ENCODE data around the gene ZMYND12.

Gene ZMYND12

DNA sequence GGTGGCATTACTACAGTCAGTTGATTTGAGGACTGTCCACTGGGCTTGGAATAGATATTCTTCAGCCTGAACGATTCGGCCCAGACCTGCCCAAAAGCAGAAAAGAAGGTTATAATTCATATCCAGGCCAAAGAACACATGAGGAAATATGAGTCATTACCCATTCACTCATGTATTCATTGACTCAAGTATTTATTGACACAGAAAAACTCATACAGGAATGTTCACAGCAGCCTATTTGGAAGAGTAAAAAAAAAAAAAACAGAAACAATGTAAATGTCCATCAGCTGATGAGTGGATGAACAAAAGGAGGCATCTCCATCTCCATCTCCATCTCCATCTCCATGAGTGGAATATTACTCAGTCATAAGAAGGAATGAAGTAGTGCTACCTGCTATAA is 15.9 kb downstream of the ZMYND12 start:
- DNase-seq, result no peak

DNA sequence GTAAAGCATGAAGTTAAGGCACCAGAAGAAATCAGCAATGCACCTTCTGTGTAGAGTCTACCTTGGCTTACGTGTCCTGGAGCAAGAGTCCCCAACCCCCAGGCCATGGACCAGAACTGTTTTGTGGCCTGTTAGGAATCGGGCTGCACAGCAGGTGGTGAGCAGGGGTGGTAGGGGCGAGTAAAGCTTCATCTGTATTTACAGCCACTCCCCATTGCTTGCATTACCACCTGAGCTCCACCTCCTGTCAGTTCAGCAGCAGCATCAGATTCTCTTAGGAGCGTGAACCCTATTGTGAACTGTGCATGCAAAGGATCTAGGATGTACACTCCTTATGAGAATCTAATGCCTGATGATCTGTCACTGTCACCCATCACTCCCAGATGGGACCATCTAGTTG is 21.5 kb downstream of the ZMYND12 start:
- no peak for DNase-seq

DNA sequence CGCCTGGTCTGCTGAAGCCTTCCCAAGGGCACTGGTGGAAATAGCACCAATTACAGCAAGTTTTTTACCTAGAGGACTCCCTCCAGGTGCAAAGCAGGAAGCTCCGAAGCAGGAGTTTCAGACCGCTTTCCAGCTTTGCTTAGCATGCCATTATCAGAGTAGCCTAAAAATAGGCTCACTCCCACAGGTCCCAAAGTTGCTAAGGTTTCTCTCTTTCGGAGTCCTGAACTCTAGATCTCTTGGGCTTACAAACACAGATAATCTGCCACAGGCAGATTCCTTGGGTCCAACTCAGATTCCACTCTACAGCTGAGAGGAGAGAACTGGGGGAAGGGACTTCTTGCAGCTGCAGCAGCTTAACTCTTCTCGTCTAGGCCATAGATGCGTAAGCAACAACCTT is 22.5 kb downstream of the ZMYND12 start:
- no peak for DNase-seq

DNA sequence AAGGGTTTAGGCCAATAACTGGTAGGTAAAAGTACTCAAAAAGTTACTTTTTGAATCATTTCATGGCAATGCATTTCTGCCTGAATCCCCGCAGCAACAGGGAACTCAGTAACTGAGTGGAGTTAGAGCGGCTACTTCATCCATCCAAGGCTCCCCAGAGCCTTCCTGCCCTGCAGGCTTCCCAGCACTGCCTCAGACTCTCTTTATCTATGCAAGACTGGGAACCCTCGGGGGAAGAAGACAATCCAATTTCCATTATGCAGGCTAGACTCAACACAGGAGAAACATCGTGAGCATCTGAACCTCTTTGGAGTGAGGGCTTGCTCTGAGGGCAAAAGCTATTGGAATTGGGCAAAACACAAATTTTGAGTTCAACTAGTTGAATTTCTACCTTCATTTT is 23.1 kb downstream of the ZMYND12 start:
- no peak for DNase-seq

DNA sequence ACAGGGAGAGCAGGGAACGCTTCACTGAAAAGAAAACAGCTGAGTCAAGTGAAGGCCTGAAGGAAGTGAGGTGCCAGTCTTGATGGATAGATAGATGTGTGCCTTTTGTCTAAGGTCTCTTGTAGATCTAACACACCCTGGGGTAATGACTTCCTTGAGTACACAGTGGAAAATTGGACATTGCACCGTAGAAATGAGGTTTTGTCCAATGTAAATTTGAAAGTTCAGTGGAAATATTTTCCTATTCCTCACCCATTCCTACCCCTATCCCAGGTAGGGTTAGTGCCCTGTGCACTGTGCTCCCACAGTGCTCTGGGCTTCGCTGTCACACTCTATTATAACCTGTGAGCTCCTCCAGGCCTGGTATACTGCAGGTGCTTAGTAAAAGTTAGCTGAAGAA is 24.3 kb downstream of the ZMYND12 start:
- DNase-seq, result no peak

DNA sequence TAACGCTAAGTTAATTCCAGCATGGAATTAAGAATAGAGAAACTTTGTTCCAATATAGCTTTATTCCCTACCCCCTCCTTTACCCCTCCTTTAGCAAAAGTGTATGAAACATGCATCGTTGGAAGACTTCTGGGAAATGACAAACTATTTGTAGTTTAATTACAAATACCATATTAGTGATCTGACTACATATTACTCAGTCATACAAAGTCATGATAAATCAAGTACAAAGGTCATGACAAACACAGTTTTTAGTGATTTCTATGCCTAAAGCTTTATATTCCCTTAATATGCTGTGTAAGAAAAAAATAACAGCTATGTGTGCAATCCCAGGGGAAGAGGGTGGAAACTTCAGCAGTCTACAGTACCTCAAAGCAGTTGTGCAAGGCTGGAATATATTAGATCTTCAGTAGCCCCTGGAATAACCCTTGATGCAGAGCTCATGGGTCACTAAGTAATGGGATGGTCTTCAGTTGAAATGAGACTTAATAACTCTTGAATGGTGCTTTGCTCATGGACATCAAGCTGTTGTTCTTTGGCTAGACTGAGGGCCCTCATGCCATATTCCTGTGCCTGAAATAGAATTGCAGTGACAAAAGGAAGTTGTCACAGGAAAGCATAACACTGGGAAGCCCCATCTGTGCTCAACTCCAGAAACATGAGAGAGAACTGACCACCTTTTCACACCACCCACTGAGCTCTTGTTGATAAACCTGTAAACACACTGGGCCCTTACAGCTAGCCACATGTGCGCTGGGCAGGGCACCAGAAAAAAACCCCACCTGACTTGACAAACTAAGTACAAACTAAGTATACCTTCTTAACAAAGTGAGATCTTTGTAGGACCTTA is 25.3 kb downstream of the ZMYND12 start:
- no peak for DNase-seq

DNA sequence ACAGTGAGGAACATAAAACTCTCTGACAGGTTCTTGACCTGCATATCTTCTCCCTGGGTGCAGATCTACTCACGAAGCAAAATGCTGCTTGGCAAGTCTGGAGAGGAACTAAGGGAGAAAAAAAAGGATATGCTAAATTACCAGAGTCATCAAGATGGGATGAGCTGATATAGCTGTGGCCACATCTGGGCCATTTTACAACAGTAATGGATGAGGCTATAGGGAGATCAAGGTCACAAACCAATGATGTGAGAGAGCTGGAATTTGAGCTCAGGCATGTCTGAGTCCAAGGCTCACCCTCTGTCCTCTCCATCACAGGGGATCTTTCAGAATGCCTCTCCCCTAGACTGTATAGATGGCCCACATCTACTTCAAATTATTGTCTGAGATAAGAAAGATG is 26.2 kb downstream of the ZMYND12 start:
- no peak for DNase-seq

DNA sequence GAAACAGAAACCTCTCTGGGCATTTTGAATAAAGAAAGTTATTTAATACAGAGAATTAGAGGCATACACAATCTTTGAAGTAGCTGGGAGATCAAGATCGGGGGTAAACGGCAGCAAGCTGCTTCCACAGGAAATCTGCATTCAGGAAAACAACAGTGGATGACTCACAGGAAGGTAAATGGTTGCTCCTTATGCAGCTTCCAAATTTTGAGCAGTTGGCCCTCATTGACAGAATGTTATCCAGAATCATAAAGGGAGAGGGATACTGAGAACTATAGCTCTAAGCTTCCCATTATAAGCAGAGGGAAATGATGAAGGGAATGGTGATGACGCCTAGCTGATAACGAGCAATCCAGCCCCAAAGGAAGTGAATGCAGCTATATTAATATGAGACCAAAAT is 28.6 kb downstream of the ZMYND12 start:
- DNase-seq, result no peak

DNA sequence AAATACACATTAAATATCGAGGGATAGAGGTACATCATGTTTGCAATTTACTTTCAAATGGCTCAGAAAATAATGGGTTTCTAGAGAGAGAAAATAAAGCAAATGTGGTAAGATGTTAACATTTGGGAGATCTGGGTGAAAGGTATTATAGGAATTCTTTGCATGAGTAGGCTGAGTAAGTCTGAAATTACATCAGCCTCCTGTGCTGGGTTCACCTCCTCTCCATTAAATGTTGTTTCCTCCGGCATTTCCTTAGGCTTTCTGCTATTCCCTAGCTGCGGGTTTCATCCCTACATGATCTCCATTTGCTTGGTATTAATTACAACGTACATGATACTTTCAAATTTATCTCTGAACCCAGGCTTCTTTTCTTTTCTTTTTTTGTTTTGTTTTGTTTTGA is 31.6 kb downstream of the ZMYND12 start:
- no peak for DNase-seq

DNA sequence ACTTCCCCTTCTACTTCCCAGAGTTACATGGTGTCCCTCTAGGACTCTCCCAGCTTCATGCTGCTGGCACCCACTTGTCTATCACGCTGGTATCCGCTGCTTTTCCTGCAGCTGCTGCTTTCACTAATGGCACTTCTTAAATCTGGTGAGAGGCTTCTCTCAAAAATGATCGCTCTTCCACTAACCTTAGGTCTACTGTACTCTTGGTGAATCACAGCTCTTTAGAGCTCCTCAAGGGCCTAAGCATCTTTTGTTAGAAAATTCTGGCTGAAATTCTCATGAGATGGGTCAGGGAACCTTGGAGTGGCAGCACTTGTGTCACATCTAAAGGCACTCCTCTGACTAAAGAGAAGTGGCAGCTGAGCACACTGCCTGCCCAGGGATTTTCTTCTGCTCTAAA is 32.1 kb downstream of the ZMYND12 start:
- DNase-seq, result no peak

DNA sequence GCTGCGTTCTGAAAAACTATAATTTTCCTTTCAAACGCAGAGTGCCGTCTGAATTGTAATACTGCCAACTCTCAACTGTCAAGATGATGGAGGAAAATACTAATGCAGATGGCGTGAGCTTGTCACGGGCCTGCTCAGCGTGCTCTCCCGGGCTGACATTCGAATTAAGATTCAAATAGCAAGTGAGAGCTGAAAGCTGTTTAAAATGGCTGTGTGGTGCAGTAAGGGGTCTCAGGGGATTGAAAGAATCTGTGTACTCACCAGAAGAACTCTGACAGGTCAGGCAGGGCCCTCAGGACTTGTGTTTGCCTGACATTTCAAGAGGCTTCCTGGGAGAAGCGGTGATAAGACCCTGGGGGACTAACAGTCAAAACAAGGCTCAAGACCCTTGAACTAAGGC is 33.1 kb downstream of the ZMYND12 start:
- no peak for DNase-seq

DNA sequence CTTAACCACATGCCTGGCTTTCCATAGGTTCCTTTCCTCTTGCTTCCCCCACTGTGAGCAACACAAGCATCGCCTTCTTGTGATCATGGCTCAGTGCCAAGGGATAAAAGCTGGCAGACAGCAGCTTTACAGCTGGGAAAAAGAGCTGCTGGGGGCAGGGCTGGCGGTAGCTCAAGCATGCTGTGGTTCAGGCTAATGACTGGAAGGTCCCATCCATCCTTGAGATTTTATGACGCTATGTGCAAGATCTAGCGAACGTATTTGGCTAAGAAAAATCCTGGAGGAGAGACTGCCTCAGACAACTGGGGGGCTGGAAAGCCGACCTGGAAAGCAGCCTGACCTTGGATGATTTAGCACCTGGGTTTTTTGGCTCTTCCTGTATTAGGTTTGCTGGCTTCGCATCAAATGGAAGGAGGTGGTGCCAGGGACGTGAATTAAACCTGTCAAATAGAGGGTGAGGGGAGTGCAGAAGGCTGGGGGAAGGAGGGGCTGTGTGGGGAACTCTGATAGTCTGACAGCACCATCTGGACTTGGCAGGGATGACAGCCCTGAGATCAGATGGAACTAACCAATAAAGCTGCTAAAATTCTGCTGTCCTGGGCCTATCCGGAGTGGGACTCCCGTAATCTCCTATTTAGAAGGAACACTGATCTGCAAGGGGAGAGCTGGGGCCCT is 34.8 kb downstream of the ZMYND12 start:
- no peak for DNase-seq

DNA sequence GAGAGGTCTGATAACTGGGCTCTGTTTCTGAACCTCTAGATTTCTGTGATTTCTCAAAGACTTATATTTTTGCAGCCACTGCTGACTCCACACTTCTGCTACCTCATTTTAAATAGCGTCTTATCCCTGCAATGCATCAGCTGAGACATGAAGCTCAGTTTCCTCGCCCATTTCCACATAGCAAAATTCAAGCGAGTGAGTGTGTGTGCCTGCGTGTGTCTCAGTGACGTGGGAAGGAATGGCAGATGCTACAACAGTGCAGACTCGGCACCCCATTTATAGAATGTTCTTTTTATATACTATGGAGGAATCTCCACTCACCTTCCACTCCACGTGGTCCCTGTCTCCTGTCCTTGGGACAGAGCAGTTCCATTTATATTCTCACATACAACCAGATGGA is 35.7 kb downstream of the ZMYND12 start:
- DNase-seq, result no peak

DNA sequence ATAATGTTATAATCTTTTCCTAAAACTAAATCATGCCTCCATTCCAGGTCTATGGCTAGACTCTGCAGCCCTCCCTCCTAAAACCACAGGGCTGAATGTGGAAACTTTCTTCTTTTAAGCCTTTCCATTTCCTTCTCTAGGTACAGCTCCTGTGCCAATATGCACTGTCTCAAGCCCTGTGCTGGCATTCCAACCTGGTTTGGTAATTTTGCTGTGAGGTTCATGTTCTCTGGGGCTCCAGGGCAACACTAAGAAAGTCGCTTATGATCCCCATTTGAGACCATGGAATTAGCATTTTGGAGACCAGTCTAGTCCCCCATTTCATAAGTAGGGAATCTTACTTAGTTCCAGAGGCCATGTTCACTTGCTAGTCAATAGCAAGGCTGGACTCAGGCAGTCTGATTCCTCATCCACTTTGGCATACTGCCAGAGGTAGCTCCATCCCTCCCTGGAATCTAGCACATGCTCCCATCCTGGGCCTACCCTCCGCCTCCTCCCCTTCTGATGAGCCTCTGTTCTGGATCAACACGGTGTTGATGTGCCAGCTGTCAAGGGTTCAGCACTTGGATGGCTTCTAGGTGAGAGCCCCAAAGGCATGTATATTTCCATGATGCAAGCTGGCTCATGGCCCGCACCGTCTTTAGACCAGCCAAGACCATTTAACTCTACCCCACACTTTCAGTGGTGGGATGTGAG is 36.5 kb downstream of the ZMYND12 start:
- DNase-seq, result no peak

DNA sequence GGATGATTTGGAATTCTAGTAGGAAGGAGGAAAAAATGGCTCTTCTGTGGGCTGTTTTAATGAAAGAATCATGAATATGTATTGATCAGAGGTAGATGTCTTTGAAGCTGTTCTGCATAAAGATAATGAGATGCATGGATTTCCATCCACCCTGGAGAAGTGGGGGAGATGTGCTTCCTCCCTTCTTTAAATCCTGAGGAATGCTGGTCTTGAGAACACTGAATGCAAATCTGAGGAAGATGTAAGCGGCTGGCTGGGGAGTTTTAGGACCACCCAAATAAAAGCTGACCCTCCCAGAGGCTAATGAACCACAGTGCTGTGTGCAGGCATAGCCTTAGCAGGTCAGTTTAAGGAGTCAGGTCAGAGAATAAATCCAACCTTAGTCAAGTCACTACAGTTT is 37.3 kb downstream of the ZMYND12 start:
- no peak for DNase-seq

DNA sequence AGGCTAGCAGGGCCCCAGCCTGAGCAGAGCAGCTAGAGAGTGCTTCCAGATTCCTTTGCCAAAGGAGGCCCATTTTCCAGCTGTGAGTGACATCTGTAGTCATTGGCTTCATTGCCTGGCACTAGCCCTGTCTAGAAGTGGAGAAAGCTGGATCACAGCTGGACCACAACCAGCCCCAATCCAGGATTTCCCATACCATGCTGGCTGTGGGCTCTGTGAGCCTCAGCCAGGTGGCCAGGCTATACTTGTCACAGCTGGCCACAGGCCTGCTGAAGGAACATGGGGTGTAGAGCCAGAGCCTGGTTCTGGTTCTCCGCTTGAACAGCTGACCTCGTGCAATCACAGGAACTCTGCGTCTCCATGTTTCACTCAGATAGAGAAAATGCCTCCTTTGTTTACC is 38.7 kb downstream of the ZMYND12 start:
- DNase-seq, result no peak

DNA sequence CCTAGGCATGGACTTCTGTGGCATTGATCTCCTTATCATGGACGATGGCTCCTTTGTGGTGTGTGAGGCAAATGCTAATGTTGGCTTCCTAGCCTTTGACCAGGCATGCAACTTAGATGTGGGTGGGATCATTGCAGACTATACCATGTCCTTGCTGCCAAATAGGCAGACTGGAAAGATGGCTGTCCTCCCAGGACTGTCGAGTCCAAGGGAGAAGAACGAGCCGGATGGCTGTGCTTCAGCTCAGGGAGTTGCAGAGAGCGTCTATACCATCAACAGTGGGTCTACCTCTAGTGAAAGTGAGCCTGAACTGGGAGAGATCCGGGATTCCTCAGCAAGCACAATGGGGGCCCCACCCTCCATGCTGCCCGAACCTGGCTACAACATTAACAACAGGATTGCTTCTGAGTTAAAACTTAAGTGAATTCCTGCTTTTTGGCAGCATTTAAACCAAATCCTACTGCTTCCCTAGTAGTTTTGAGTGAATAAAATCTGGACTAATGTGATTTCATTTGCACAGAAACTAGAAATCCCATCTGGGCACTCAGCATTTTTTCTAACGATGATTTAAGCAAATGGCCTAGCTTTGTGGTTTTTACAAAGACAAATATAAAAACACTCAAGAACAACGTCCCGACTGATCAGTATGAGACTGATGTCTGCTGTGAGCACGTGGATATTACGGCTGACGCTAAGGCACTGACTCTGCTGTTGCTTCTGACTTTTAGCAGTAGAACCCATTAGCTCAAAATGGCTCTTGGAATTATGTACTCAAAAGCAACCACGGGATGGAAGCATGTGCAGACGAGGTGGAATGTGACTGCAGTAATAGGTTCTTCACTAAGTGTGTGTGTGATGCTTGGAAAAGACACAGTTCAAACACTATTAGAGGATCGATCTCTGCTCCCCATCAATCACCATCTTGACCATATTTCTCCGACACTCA is 41.0 kb downstream of the ZMYND12 start:
- DNase-seq, result no peak

DNA sequence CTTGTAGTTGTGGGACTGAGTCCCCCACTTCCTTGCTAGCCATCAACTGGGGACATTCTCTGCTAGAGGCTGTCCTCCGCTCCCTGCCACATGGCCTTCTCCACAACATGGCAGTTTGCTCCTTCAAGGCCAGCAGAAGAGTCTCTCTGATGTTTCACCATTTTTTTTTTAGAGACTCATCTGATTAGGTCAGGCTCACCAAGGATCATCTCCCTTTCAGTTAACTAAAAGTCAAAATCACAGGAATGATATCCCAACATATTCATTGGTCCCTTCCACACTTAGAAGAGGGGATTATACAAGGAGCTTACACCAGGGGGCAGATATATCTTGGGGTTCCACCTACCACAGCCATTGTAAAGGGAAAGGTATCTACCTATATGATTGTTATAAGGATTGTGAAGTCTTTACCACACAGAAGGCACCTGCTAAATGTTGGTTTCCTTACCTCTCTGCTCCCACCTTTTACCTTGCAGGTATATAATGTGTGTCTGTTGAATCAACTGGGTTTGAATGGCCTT is 51.9 kb downstream of the ZMYND12 start:
- DNase-seq, result no peak

DNA sequence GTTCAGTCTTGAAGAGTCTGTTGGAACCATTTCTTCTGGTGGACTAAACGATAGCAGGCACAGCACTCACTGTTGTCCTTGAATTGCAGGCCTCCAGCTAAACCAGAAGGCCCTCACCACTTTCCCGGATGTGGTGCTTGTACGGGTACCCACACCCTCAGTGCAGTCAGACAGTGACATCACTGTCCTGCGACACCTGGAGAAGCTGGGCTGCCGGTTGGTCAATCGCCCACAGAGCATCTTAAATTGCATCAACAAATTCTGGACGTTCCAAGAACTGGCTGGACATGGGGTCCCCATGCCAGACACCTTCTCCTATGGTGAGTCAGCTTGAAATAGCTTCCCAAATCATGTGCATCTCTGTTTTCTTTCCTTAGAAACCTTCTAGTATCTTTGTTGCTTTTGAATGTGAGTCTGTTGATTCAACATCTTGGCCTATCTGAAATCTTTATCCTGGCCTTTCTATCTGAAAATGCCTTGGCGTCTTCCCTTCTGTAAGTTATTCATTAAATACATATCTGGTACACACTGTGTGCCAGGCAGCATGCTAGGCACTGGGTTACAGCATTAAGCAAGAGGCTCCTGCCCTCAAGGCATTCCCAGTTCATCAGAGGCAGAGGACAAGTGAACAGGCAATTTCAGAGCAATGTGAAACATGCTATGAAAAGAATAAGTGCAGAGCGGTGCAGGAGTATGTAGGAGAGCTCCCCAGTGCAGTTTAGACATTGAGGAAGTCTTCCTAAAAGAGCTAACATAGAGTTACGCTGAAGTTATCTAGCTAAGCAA is 56.3 kb downstream of the ZMYND12 start:
- no peak for DNase-seq

DNA sequence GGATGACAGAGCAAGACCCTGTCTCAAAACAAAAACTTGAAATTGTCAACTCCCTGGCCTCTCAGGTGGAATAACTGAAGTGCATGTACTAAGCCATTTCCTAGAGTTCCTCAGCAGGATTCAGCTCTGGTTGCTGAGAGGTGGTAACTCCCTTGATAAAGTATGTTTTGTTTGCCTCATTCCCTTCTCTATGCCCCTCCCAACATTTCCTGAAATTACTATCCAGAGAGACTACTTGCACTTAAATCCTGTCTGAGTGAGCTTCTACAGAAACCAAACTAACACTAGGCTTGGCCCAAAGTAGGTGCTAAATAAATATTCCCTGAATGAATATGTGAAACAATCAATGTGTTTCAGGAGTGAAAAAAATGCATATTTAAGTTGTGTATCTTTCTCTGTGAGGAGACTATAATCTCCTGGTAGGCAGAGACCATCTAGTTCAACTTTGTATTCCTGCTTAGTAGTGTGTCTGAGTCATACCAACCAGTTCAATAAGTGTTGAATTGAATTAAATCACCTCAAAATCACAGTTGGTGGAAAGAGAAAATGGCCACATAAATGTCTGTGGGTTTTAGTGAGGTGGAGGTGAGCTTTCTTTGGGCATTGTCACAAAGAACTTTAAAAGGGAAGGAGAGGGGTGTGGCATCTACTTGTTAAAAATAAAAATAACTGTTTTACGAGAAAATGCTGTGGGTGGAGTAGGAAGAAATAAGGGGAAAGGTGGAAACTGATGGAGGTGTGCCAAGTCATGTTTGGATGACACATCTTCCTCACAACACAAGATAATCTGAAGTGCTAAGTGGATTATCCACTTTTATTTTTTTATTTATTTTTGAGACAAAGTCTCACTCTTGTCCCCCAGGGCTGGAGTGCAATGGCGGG is 62.6 kb downstream of the ZMYND12 start:
- no peak for DNase-seq

DNA sequence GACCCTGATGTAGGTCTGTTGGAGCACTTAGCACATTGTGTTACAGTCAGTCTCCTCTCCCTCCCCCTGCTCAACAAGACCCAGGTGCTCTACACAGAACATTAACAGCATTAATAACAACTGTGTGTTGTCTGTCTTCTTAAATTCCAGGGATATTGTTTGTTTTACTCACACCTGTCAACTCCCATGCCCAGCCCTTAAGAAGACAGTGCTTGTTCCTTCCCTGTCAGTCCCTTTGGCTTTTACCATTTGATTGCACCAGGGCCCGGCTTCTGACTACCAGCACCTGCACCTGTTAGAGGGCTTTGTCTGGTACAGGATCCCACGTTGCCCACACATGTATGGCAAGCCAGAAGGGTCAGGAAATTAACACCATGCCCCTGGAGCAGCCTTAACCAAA is 63.6 kb downstream of the ZMYND12 start:
- no peak for DNase-seq
